ENCODE data around the gene F12. TPM values are rescaled to one million over a fixed set of nuclear protein-coding genes. Genes with fewer than 3 reads are reported as not detected.

The F12 gene
- total RNA-seq, 1 donor: 0.27 TPM

DNA sequence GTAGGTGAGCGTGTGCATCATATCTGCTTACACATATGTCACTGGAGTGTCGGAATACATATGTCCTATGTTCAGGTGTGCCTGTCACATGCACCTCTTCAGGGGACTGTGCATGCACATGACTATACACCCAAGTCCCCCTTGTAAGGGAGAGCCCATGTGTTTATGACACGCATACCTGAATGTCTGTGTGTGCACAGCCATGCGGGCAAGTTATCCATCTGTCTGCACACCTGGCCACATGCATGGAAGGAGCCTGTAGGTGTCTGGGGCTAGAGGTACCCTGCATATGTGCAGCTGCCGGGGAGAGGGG is 52.3 kb downstream of the F12 start:
- no peak for DNase-seq (ENCODE audit: low read depth)
- TF ChIP-seq, protein P1, sequence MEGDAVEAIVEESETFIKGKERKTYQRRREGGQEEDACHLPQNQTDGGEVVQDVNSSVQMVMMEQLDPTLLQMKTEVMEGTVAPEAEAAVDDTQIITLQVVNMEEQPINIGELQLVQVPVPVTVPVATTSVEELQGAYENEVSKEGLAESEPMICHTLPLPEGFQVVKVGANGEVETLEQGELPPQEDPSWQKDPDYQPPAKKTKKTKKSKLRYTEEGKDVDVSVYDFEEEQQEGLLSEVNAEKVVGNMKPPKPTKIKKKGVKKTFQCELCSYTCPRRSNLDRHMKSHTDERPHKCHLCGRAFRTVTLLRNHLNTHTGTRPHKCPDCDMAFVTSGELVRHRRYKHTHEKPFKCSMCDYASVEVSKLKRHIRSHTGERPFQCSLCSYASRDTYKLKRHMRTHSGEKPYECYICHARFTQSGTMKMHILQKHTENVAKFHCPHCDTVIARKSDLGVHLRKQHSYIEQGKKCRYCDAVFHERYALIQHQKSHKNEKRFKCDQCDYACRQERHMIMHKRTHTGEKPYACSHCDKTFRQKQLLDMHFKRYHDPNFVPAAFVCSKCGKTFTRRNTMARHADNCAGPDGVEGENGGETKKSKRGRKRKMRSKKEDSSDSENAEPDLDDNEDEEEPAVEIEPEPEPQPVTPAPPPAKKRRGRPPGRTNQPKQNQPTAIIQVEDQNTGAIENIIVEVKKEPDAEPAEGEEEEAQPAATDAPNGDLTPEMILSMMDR (IDR thresholded peaks at IDR 0.05; ENCODE audit: insufficient read depth, low read length): no peak
- H3K4me3 ChIP-seq (ENCODE audit: low read depth, low read length): no peak overlapping the region

DNA sequence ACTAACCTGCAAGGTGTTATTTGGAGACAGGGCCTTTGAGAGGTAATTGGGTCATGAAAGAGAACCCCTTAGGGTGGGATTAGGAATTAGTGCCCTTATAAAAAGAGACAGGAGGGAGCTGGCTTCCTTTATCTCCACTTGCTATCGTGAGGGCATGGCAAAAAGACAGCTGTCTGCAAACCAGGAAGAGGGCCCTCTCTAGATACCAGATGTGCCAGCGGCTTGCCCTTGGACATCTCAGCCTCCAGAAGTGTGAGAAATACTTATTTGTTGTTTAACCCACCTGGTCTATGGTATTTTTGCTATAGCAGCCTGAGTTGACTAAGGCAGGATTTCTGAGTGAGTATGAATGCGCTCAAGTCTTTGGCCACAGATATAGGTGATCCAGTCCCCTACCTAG is 52.6 kb downstream of the F12 start:
- no peak for DNase-seq (ENCODE audit: low read depth)
- H3K4me3 ChIP-seq (ENCODE audit: low read depth, low read length): no peak overlapping the region
- TF ChIP-seq, protein P1 (IDR thresholded peaks at IDR 0.05; ENCODE audit: insufficient read depth, low read length): no peak

DNA sequence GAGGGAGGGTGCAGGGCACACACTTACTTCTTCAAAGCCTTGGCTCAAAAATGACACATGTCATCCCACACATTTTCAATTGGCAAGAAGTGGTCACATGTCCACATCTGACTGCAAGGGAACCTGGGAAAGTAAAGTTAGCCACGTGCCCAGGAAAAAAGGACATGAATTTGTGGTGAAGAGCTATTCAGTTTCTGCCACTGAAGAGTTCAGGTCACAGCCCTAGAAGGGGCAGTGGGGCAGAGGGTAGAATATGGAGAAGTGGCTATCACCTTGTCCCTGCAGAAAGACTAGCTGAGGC is 53.5 kb downstream of the F12 start:
- TF ChIP-seq, protein P1 (IDR thresholded peaks at IDR 0.05; ENCODE audit: insufficient read depth, low read length): no peak
- H3K4me3 ChIP-seq (ENCODE audit: low read depth, low read length): no peak overlapping the region
- DNase-seq (ENCODE audit: low read depth): no peak

DNA sequence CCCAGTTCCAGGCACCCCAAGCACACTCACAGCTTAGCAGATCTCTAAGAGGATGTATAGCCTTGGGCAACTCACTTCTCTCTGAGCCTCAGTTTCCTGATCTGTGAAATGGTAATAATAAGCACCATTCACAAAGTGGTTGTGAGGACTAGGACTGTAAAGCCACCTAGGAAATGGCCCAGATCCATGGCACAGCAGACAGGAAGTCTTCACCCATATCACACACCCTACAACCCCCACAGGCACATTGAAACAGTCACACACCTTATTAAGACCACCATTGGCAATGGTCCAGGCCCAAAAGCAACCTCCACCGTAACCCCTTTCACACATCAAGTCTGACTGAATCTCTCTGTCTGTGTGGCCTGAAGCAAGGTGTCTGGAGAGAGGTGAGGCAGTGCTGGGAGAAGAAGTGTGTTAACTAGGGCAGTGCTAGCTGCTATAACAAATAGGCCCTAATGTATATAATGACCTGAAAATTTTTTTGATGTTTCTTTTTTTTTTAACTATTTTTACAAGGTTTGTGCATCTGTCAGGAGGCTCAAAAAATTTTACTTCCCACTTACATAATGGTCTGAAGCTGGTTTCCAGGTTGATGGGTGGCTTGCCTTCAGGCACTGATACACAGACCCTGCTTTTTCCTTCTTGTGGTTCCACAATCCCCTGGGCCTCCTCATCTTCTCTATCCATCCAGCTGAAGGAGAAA is 54.0 kb downstream of the F12 start:
- no peak for DNase-seq (ENCODE audit: low read depth)
- no peak overlapping the region for H3K4me3 ChIP-seq (ENCODE audit: low read depth, low read length)
- TF ChIP-seq, protein P1 (IDR thresholded peaks at IDR 0.05; ENCODE audit: insufficient read depth, low read length): no peak

DNA sequence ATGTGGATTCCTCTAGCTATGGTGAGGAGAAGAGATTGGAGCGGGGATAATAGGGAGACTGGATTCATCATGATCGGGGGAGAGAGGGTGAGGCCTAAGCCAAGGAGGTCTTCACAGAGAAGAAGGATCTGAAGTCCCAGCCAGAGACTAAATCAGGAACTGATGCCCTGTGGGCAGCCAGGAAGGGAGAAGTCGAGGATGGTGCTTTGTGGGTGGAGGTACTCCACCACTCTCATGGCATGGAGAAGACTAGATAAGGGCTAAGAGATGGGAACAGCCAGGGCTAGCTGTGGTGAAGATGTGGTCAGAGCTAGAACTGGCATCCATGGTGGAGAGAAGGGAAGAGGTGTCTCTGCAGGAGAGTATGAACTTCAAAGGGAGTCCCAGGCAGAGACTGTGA is 54.7 kb downstream of the F12 start:
- TF ChIP-seq, protein P1 (IDR thresholded peaks at IDR 0.05; ENCODE audit: insufficient read depth, low read length): no peak
- H3K4me3 ChIP-seq (ENCODE audit: low read depth, low read length): no peak overlapping the region
- no peak for DNase-seq (ENCODE audit: low read depth)

DNA sequence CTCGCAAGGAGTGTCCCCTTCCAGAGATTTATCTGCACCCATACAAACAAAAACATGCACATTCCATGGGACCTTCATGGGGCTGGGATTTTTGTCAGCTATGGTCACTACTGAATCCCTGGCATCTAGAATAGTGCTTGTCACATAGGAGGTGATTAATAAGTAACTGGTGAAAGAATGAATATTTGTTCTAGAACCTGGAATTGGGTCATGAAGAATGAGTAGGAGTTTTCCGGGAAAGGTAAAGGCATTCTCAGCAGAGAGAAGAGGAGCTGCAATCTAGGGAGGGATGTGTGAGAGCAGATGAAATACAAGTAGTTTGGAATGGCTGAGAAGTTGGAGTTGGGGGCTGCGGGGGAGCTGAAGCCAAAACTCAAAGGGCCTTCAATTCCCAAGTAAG is 55.1 kb downstream of the F12 start:
- no peak overlapping the region for H3K4me3 ChIP-seq (ENCODE audit: low read depth, low read length)
- TF ChIP-seq, protein P1 (IDR thresholded peaks at IDR 0.05; ENCODE audit: insufficient read depth, low read length): no peak
- no peak for DNase-seq (ENCODE audit: low read depth)

DNA sequence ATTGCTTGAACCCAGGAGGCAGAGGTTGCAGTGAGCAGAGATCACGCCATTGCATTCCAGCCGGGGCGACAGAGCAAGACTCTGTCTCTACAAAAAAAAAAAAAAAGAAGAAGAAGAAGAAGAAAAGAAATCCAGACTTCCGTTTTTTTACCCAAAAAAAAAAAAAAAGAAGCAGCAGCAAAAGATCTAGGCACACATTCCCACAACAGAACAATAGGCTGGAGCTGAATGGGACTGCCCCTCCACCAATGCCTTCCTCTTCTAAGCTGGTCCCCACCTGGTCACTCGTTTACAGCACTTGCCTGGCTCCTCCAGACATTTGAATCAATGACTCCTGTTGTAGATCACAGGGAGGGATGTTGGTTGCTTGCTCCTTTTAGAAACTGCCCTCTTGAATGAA is 56.3 kb downstream of the F12 start:
- no peak for DNase-seq (ENCODE audit: low read depth)
- H3K4me3 ChIP-seq (ENCODE audit: low read depth, low read length): no peak overlapping the region
- TF ChIP-seq, protein P1 (IDR thresholded peaks at IDR 0.05; ENCODE audit: insufficient read depth, low read length): no peak

Data from fibroblast of the aortic adventitia (primary cell).